Inflammatory macrophage (primary cell): ENCODE measurements around the gene UGT1A10.
"Not testable (repeated sequence)": the region's sequence is repeated elsewhere in the genome, so short reads cannot be mapped to it uniquely, and the experiment has no call there.

Source experiments
- DNase-seq, 2 donors: peaks; one replicate each; pipeline ENCODE4 v3.0.0-alpha.2; 2020 to 2022

The UGT1A10 gene

GRCh38 chr2:233745073-233745755, 109.0 kb downstream of the UGT1A10 start:
- no peak for DNase-seq

DNA sequence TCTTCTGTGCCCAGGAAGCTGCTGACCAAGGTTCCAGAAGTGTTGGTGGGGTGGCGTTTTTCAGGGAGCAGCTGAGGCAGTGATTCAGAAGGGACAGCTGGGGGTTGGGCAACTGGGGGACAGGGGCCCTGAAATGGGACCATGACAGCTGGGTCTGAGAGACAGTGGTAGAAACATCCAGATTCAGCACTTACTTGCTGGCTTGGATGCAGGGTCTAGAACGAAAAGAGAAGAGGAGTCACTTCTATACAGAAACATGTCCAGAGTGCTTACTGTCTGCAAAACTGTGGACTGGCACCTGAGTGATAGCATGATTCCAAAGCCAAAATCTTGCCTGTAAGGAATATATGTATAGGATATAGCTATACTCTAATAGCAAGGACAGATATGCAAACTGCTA, 109.6 kb downstream of the UGT1A10 start:
- not testable (repeated sequence) for DNase-seq

DNA sequence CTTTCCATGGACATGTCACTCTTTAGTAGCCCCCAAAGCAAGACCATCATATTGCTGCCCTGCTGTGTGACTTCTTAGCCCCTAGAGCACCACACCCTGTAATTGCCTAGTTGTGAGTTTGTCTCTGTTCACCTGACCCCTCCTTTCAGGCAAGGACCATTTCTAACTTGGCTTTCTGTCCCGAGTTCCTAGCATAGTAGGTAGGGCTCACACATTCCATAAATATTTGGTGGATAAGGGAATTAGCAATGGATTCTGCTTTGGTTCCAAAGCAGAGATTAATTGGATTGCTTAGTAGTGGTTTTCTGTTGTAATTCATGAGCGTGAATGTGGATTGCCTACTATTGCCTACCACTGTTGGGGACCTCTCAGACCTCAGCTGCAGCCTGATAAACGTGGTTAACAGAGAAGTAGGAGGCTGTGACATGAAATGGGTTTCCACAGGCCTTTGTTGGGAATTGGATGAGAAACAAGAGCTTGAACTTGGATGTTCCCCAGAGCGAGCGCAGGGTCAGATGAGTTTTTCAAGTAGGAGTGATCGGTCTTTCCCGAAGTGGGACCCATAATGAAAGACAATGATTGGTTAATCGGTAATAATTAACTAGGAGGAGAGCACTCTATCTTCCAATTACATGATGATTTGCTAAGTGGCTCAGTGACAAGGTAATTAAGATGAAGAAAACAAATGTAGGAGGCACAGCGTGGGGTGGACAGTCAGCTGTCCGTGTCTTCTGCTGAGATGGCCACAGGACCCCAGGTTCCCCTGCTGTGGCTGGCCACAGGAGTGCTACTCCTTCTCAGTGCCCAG, 110.4 kb downstream of the UGT1A10 start:
- DNase-seq = no peak

DNA sequence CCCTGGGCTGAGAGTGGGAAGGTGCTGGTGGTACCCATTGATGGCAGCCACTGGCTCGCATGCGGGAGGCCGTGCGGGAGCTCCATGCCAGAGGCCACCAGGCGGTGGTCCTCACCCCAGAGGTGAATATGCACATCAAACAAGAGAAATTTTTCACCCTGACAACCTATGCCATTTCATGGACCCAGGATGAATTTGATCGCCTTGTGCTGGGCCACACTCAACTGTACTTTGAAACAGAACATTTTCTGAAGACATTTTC, 111.0 kb downstream of the UGT1A10 start:
- no peak for DNase-seq

DNA sequence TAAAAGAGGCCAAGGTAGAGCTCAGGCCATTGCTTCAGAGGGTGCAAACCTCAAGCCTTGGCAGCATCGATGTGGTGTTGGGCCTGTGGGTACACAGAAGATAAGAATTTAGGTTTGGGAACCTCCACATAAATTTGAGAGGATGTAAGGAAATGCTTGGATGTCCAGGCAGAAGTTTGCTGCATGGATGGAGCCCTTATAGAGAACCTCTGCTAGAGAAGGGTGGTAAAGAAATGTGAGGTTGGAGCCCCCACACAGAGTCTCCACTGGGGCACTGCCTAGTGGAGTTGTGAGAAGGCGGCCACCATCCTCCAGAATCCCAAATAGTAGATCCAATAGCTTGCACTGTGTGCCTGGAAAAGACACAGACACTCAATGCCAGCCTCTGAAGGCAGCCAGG, 114.4 kb downstream of the UGT1A10 start:
- DNase-seq = not testable (repeated sequence)

DNA sequence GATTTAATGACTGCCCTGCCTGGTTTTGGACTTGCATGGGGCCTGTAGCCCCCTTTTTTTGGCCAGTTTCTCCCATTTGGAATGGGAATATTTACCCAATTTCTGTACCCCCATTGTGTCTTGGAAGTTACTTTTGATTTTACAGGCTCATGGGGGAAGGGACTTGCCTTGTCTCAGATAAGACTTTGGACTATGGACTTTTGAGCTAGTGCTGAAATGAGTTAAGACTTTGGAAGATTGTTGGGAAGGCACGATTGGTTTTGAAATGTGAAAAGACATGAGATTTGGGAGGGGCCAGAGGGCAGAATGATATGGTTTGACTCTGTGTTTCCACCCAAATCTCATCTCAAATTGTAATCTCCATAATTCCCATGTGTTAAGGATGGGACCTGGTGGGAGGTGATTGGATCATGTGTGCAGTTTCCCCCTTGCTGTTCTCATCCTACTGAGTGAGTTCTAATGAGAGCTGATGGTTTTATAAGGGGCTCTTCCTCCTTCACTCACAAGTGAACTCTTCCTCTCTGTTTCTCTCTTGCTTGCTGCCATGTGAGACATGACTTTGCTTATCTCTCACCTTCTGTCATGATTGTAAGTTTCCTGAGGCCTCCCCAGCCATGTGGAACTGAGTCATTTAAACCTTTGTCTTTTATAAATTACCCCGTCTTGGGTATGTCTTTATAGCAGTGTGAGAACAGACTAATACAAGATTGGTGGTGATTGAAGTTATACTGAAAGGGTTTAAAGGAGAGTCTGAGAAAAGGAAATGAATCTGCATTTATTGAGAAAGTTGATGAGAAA, 115.2 kb downstream of the UGT1A10 start:
- DNase-seq = not testable (repeated sequence)

- DNase-seq = no peak
These were observed 118.8 kb downstream of the UGT1A10 start for GRCh38 chr2:233754872-233755611.

GRCh38 chr2:233756429-233757081, 120.3 kb downstream of the UGT1A10 start:
- DNase-seq = no peak

- no peak for DNase-seq
These were observed 121.9 kb downstream of the UGT1A10 start for GRCh38 chr2:233758141-233758540.

DNA sequence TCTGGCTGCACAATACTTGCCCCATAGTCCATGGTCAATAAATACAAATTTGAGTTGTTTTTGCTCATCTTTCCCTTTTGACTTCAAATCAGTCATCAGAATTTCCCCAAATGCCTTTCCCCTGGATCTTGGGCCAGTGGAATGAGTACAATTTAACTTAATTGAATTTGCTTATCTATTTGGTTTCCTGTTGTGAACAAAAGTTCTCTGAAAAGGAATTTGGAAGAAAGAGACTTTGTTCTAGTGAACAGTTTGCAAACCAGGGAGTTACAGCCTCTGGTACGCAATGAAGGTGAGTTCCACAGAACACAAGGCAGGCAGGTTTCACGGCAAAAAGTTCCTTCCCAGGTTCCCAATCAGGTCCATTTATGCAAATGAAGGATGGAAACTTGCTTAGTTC, 122.6 kb downstream of the UGT1A10 start:
- DNase-seq = no peak

DNA sequence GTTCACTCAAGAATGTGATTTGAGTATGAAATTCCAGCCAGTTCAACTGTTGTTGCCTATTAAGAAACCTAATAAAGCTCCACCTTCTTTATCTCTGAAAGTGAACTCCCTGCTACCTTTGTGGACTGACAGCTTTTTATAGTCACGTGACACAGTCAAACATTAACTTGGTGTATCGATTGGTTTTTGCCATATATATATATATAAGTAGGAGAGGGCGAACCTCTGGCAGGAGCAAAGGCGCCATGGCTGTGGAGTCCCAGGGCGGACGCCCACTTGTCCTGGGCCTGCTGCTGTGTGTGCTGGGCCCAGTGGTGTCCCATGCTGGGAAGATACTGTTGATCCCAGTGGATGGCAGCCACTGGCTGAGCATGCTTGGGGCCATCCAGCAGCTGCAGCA, 123.8 kb downstream of the UGT1A10 start, which contains the start of gene UGT1A1:
Gene UGT1A1, plus strand, starts transcription at position 228 of the 400 bp plus-strand sequence. Its CDS starts 18 bp downstream, at position 246.
- DNase-seq = no peak

GRCh38 chr2:233761040-233761769, 125.0 kb downstream of the UGT1A10 start:
- DNase-seq = no peak

DNA sequence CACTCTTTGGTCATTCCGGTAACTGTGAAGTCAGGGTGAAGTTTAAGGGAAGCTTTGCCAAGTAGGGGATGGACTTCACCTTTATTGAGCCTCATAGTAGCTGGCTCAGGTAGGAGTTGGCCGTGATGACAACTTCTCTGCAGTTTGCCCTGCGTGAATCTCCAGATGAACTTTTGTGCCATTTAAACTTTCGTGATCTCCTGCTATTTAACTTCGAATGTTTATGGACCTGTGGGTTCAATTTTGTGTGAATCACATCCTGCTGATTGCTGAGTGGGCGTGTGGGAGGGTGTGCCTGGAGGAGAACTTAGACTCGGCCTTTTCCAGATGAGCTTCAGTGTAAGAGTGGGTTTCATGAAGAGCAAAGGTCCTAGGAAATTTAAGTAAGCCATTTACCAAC, 128.0 kb downstream of the UGT1A10 start:
- peak in 1 of 2 donors; percentile 12 for DNase-seq

DNA sequence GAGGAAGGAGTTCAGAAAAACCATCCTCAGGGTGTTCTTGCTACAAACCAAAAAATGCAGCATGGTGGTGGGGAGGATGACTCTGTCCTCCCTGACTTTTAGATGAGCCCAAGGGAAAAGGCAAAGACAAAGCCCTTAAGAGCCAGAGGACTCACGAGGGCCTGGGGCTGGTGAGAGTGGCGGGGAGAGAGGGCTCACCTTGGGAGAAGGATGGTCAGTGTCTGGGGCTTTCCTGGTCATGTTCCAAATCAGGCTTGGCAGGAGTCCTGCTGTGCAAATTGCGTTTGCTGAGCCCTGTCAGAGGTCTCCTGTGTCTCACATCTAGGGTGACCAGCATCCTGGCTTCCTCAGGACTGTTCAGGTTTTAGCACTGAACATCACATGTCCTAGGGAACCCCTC, 128.5 kb downstream of the UGT1A10 start:
- DNase-seq = no peak

- no peak for DNase-seq
These were observed 130.2 kb downstream of the UGT1A10 start for GRCh38 chr2:233766416-233766815.

- DNase-seq = no peak
These were observed 131.8 kb downstream of the UGT1A10 start for GRCh38 chr2:233768076-233768475.

DNA sequence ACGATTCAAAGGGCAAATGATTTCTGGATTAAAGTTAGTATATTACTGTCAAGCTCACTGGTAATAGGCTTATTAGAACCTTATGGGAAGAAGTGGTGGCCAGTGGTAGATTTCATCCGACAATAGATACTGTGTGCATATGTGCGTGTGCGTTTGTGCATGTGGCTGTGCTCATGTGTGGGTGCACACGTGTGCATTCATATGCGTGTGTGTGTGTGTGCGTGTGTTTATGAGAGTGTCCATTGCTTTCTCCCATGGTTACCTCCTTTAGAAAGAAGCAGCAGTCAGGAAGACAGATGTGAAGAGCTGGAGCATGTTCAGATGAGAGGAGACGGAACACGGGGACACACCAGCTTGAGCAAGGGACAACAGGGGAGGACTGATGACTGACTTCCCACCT, 133.0 kb downstream of the UGT1A10 start:
- DNase-seq = no peak

DNA sequence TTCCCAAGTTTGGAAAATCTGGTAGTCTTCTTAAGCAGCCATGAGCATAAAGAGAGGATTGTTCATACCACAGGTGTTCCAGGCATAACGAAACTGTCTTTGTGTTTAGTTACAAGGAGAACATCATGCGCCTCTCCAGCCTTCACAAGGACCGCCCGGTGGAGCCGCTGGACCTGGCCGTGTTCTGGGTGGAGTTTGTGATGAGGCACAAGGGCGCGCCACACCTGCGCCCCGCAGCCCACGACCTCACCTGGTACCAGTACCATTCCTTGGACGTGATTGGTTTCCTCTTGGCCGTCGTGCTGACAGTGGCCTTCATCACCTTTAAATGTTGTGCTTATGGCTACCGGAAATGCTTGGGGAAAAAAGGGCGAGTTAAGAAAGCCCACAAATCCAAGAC, 135.9 kb downstream of the UGT1A10 start:
- no peak for DNase-seq

GRCh38 chr2:233772583-233772982, 136.3 kb downstream of the UGT1A10 start:
- DNase-seq = no peak

GRCh38 chr2:233773854-233774253, 137.6 kb downstream of the UGT1A10 start:
- no peak for DNase-seq

DNA sequence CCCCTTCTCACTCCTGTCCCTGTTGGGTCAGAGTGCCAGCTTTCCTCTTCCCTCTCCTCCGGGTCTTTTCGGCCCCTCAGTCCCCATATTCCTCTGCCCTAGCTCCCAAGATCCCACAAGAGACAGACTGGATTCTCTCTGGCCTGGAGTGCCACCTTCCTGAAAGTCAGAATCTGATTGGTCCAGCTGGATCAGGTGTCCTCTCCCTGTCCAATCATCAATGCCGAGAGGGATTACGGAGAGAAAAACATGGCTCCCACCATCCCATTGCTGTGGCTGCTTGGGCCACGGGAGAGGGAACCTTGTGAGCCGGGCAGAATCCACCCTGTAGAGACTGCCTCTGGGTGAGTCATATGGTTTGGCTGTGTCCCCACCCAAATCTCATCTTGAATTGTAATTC, 139.2 kb downstream of the UGT1A10 start:
- no peak for DNase-seq

DNA sequence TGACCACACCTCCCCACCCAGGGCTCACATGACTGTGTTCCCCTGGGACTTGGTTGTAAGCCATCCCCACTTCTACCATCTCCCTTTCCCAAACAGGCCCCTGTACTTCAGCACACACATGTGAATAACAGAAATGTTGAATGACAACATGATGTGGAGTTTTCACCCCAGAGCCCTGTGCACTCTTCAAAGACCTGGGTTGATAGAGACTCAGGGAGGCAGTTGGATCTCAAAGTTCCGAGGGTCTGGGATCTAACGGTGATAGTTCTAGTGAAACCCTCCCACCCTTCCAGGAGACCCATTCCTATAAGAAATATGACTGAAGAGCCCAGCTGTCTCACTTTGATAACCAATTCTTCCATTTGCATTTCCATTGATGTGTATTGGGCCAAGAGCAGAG, 141.8 kb downstream of the UGT1A10 start, which contains the start of gene MROH2A:
Gene MROH2A, plus strand, starts transcription at position 301 of the 400 bp plus-strand sequence. CDS start 1,029 bp downstream, outside the sequence.
- DNase-seq = no peak
